SH-SY5Y (cell line): ENCODE data around the gene KRTAP12-4.

Experiments used
- GATA2 ChIP-seq: IDR thresholded peaks from 2 replicates; pipeline ENCODE4 v1.6.1; 2011; ENCODE audit warnings: mild to moderate bottlenecking, low read depth, low read length
- GATA3 ChIP-seq: IDR thresholded peaks from 2 replicates; pipeline ENCODE4 v1.6.1; 2011; ENCODE audit warnings: low read depth, mild to moderate bottlenecking, low read length, moderate library complexity

DNA sequence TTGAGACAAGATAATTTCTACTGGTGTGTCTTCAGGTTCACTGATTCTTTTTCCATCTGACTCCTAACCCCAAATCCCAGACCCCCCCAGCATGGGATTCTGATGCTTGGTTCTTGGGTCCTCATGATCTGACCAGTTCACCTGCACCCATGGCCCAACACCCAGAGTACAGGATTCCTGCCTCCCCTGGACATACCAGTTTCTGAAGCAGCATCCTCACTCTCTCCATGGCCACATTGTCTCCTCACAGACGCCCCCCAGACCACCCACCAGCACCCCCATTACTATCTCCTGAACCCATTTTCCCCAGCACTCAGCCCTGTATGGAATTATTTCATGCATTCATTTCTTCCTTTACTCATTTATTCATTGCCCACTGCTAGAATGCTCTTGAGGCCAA, 2.4 kb upstream of the KRTAP12-4 start:
- TF ChIP-seq GATA3 (no peak), GATA2 (no peak)
